IPS-18c (cell line): Measurements from ENCODE around the gene SLCO2B1.

Experiments
- H3K4me3 ChIP-seq: 2 replicates; pipeline ENCODE4 v1.7.0; 2013; ENCODE audit warnings: low read depth, mild to moderate bottlenecking, low read length, moderate library complexity; ENCODE audit not compliant: insufficient read depth
- H3K9me3 ChIP-seq: one replicate; pipeline ENCODE4 v1.6.1; 2013; ENCODE audit warnings: mild to moderate bottlenecking, low read length, moderate library complexity; ENCODE audit not compliant: control insufficient read depth, insufficient read depth

The SLCO2B1 gene

DNA sequence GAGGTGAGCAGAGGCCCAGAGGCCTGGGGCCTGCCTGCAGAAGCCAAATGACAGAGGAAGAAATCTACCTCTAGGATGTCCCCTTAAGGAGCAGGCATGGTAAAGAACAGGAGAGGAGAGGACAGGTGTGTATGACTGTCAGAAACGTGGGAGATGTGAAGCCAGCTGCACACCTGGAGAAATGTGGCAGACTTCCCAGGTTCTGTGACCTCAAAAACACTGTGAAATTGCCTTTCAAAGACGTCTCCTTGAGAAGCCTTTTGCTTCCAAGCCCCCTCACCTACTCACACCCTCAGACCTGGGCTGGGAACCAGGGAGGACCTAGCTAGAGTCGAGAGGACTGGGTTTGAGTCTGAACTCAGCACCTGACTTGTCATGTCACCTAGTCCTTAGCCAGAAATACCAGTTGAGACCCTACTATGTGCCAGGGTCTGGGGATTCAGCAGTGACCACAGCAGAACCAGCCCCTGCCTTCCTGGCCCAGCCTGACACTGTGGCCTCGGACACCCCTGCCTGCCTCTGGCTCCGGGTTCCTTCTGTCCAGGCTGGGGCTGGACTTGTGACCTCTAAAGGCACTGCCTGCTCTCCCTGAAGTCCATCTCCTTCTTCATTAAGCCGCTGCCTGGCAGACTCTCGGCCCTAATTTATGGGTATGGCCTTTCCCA is 95.2 kb downstream of the SLCO2B1 start:
- Histone ChIP-seq H3K4me3 (no peak overlapping the region), H3K9me3 (peaks cover 3% of the 10 kb centered on the region)

DNA sequence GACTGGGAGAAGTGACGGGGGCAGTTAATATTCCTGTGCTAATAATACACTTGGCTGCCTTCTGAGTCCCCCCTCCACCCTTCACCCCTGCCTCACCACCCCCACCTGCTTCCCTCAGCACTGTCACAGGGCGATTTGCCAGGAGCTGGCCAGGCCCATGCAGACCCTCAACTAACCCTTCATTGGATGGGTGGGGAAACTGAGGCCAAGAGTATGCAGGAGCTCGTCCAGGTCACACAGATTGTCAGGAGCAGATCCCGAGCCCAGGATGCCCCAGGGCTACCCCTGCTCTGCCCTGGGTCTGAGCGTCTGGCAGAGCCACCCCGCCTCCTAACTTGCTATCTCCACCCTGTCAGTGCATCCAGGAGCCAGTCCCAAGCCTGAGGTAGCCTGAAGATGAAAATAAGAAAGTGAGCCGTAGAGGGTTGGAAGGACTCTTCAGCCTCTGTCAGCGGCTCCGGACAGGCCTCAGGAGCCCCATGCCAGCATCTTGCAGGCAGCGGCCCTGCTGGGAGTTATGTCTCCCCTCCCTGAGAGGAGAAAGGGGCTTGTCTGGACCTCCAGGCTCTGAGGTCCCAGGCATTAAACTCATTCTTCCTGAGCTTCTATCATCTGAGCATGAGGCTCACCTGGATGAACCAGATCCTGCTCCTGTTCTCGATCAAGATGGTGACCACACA is 95.9 kb downstream of the SLCO2B1 start:
- peaks cover 1% of the 10 kb centered on the region for H3K9me3 ChIP-seq
- no peak overlapping the region for H3K4me3 ChIP-seq

- Histone ChIP-seq H3K9me3 (no peaks in the 10 kb centered on the region), H3K4me3 (no peak overlapping the region)
Observed at GRCh38 chr11:75248924-75249256, 98.0 kb downstream of the SLCO2B1 start.

DNA sequence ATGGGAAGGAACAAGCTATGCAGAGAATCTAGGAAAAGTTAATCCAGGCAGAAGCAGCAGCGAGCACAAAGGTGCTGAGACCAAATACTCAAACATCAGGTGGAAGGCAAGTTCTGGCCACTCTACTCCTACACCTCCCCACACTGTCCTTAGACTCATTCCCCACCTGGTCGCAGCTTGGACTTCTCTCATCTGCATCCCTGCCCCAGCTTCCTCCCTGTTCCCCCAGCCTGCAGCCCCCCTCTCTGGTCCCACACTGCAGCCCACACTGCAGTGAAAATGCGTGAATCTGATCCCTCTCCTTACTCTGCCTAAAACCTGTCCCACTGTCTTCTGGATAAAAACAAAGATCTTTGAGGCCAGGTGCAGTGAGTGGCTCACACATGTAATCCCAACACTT is 98.8 kb downstream of the SLCO2B1 start:
- Histone ChIP-seq H3K9me3 (no peaks in the 10 kb centered on the region), H3K4me3 (no peak overlapping the region)

GRCh38 chr11:75254326-75254725 is 103.4 kb downstream of the SLCO2B1 start:
- no peak overlapping the region for H3K4me3 ChIP-seq
- no peaks in the 10 kb centered on the region for H3K9me3 ChIP-seq
